Measurements from ENCODE around the gene SORBS2. TPM values are rescaled to one million over a fixed set of nuclear protein-coding genes. Genes with fewer than 3 reads are reported as not detected.

Gene SORBS2
- total RNA-seq, 2 experiments from 2014 or later: not detected

DNA sequence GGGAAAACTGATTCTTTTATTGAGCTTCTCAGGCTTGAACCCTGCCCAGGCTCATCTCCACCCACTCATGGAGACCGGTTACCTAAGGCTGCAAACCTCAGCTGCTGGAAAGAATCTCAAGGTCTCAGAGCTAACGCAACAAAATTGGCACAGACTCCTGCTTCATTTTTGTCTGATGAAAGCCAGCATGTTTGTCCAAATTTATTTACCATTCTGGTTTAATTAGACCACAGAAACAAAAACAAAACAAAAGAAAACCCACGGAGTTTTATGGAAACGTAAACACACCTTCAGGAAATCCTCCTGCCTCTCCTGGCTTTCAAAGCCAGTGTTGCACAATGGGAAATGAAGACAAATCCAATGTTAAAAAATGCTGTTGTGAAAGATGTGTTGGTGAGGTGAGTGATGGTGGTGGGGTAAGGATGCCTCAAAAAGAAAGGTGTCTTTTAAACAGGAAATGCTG is 220.3 kb downstream of the SORBS2 start:
- Mint-ChIP-seq H3K27ac (no peak overlapping the region), H3K4me3 (no peak overlapping the region), H3K9me3 (no peaks in the 10 kb centered on the region), H3K36me3 (ENCODE audit: low read depth) (no peaks in the 10 kb centered on the region), H3K27me3 (peaks cover 48% of the 10 kb centered on the region), H3K4me1 (ENCODE audit: low read depth) (peaks cover 13% of the 10 kb centered on the region)
- ChIA-PET CTCF (no interaction called here), POLR2A (no interaction called here)
- ATAC-seq (ENCODE audit: poor library complexity): no peak
- no peak overlapping the region for H3K27ac ChIP-seq (ENCODE audit: low read depth in 1 of 2, low read length in 2 of 2)
- intact Hi-C loops (cut with DNase I, micrococcal nuclease): loop anchor here (10.0 kb wide), 2 partner anchors 167 to 407 kb away; partner anchors contain the start of gene UFSP2 (in 1 of the 2)
- peaks cover 11% of the 10 kb centered on the region for H3K4me1 ChIP-seq (ENCODE audit: insufficient read depth, low read length)
- TF ChIP-seq CTCF (IDR thresholded peaks at IDR 0.05): no peak
- no peaks in the 10 kb centered on the region for H3K36me3 ChIP-seq (ENCODE audit: insufficient read depth, low read length)
- H3K9me3 ChIP-seq (ENCODE audit: control insufficient read depth in 1 of 2, insufficient read depth in 1 of 2, low read length in 2 of 2): no peaks in the 10 kb centered on the region
- peaks cover 14 to 31% of the 10 kb centered on the region in 2 experiments for H3K27me3 ChIP-seq (ENCODE audit: control insufficient read depth in 1 of 2, insufficient read depth in 2 of 2, low read length in 2 of 2)
- no peak for DNase-seq
- no peak overlapping the region for H3K4me3 ChIP-seq (ENCODE audit: low read length)

DNA sequence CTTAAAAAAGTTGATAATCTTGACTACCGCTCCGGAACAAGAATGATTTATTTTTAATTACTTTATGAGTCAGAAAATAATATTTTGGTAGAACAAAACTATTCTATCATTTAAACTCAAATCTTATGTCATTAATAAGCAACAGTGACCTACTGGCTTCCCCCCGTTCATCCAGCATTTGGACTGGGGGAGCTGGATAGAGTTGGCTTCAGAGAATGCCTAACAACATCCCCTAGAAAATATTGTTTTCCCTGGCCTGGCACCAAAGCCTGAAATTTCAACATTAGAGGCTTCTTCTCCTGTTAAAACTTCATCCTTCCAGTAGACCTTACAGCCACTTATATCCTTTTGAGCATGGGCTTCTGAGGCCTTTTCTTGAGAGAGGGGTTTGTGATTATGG is 221.0 kb downstream of the SORBS2 start:
- Mint-ChIP-seq H3K36me3 (ENCODE audit: low read depth) (no peaks in the 10 kb centered on the region), H3K27me3 (peaks cover 52% of the 10 kb centered on the region), H3K27ac (no peak overlapping the region), H3K9me3 (no peaks in the 10 kb centered on the region), H3K4me1 (ENCODE audit: low read depth) (peaks cover 13% of the 10 kb centered on the region), H3K4me3 (no peak overlapping the region)
- DNase-seq: no peak
- Histone ChIP-seq H3K4me1 (ENCODE audit: insufficient read depth, low read length) (peaks cover 11% of the 10 kb centered on the region), H3K4me3 (ENCODE audit: low read length) (no peak overlapping the region), H3K27ac (ENCODE audit: low read depth in 1 of 2, low read length in 2 of 2) (no peak overlapping the region), H3K9me3 (ENCODE audit: control insufficient read depth in 1 of 2, insufficient read depth in 1 of 2, low read length in 2 of 2) (no peaks in the 10 kb centered on the region), H3K27me3 (ENCODE audit: control insufficient read depth in 1 of 2, insufficient read depth in 2 of 2, low read length in 2 of 2) (peaks cover 14 to 39% of the 10 kb centered on the region in 2 experiments), H3K36me3 (ENCODE audit: insufficient read depth, low read length) (no peaks in the 10 kb centered on the region)
- no peak for ATAC-seq (ENCODE audit: poor library complexity)
- no peak for TF ChIP-seq CTCF (IDR thresholded peaks at IDR 0.05)
- intact Hi-C loops (cut with DNase I, micrococcal nuclease): loop anchor here (10.0 kb wide), 2 partner anchors 166 to 406 kb away; partner anchors contain the start of gene UFSP2 (in 1 of the 2)
- ChIA-PET CTCF (no interaction called here), POLR2A (no interaction called here)

- no peak for DNase-seq
- CTCF ChIA-PET: interaction anchor here (0.5 kb wide), 1 partner anchor 599 kb away, joined by 4 read pairs; no protein-coding TSS in a partner anchor
Observed at GRCh38 chr4:185589067-185589836, 222.7 kb downstream of the SORBS2 start.

More at GRCh38 chr4:185589067-185589836, 222.7 kb downstream of the SORBS2 start:
- Mint-ChIP-seq H3K36me3 (ENCODE audit: low read depth) (no peaks in the 10 kb centered on the region), H3K27ac (no peak overlapping the region), H3K9me3 (no peaks in the 10 kb centered on the region), H3K4me1 (ENCODE audit: low read depth) (peaks cover 13% of the 10 kb centered on the region), H3K27me3 (peaks cover 66% of the 10 kb centered on the region), H3K4me3 (peak overlapping the region; percentile 8)
- no peak for ATAC-seq (ENCODE audit: poor library complexity)
- intact Hi-C loops (cut with DNase I, micrococcal nuclease): no loop called here
- Histone ChIP-seq H3K27me3 (ENCODE audit: control insufficient read depth in 1 of 2, insufficient read depth in 2 of 2, low read length in 2 of 2) (peaks cover 20 to 43% of the 10 kb centered on the region in 2 experiments), H3K4me1 (ENCODE audit: insufficient read depth, low read length) (peaks cover 11% of the 10 kb centered on the region), H3K27ac (ENCODE audit: low read depth in 1 of 2, low read length in 2 of 2) (no peak overlapping the region), H3K9me3 (ENCODE audit: control insufficient read depth in 1 of 2, insufficient read depth in 1 of 2, low read length in 2 of 2) (no peaks in the 10 kb centered on the region), H3K36me3 (ENCODE audit: insufficient read depth, low read length) (no peaks in the 10 kb centered on the region), H3K4me3 (ENCODE audit: low read length) (no peak overlapping the region)
- TF ChIP-seq CTCF (IDR thresholded peaks at IDR 0.05): no peak
- POLR2A ChIA-PET: no interaction called here
